Karpas-422 (cell line): ENCODE results near the gene REXO5. TPM values are rescaled to one million over a fixed set of nuclear protein-coding genes. Genes with fewer than 3 reads are reported as not detected.

Experiments used
- DNase-seq: peaks from one replicate; pipeline ENCODE4 v3.0.0-alpha.2; 2015
- H2AFZ ChIP-seq: fragments of 200-600 bp; sonication (generic); 2 replicates; pipeline ENCODE4 v1.6.1; 2014; ENCODE audit warnings: antibody characterized with exemption, low read length, mixed read lengths
- H3K27ac ChIP-seq: fragments of 200-600 bp; sonication (generic); 2 replicates; pipeline ENCODE4 v1.5.1; 2014; ENCODE audit warnings: mild to moderate bottlenecking, low read length, moderate library complexity
- H3K27me3 ChIP-seq: fragments of 200-600 bp; sonication (generic); 2 replicates; pipeline ENCODE4 v1.6.1; 2014; ENCODE audit warnings: low read length, mixed read lengths
- H3K36me3 ChIP-seq: fragments of 200-600 bp; sonication (generic); 2 replicates; pipeline ENCODE4 v1.6.1; 2014; ENCODE audit warnings: low read length, mixed read lengths; ENCODE audit not compliant: insufficient read depth
- H3K4me1 ChIP-seq: fragments of 200-600 bp; sonication (generic); 2 replicates; pipeline ENCODE4 v1.6.1; 2014; ENCODE audit warnings: mild to moderate bottlenecking, low read length, mixed read lengths
- H3K4me2 ChIP-seq: fragments of 200-600 bp; sonication (generic); 2 replicates; pipeline ENCODE4 v1.6.1; 2014; ENCODE audit warnings: low read length, low read depth, mild to moderate bottlenecking; ENCODE audit not compliant: poor library complexity, severe bottlenecking
- H3K4me3 ChIP-seq: fragments of 200-600 bp; sonication (generic); 2 replicates; pipeline ENCODE4 v1.5.1; 2014; ENCODE audit warnings: mild to moderate bottlenecking, antibody characterized with exemption, low read length, mixed read lengths
- H3K79me2 ChIP-seq: fragments of 200-600 bp; sonication (generic); 2 replicates; pipeline ENCODE4 v1.6.1; 2014; ENCODE audit warnings: mild to moderate bottlenecking, low read length, mixed read lengths
- H3K9ac ChIP-seq: fragments of 200-600 bp; sonication (generic); 2 replicates; pipeline ENCODE4 v1.6.0; 2014; ENCODE audit warnings: low read length
- H3K9me2 ChIP-seq: fragments of 200-600 bp; sonication (generic), shearing (Covaris generic); replicated peaks from 2 replicates; pipeline ENCODE4 v1.6.0; 2014; ENCODE audit warnings: mild to moderate bottlenecking, low read length, moderate library complexity; ENCODE audit not compliant: insufficient read depth
- H3K9me3 ChIP-seq: fragments of 300-700, 200-600 bp; sonication (generic); 2 replicates; pipeline ENCODE4 v1.6.1; 2014; ENCODE audit warnings: low read length, mixed read lengths
- H4K20me1 ChIP-seq: fragments of 200-600 bp; sonication (generic); 2 replicates; pipeline ENCODE4 v1.6.1; 2014; ENCODE audit warnings: mild to moderate bottlenecking, antibody characterized with exemption, low read length, low read depth; ENCODE audit not compliant: insufficient read depth
- total RNA-seq: library from RNA; depleted of rRNA; stranded (reverse); fragments of >200 nt; shearing (Covaris generic); gene quantifications from 2 replicates; pipeline ENCODE4 v1.2.3, GENCODE V29; 2014; ENCODE audit warnings: low replicate concordance

The REXO5 gene
- total RNA-seq, 1 experiment from 2014 or later, result 13.9 TPM

DNA sequence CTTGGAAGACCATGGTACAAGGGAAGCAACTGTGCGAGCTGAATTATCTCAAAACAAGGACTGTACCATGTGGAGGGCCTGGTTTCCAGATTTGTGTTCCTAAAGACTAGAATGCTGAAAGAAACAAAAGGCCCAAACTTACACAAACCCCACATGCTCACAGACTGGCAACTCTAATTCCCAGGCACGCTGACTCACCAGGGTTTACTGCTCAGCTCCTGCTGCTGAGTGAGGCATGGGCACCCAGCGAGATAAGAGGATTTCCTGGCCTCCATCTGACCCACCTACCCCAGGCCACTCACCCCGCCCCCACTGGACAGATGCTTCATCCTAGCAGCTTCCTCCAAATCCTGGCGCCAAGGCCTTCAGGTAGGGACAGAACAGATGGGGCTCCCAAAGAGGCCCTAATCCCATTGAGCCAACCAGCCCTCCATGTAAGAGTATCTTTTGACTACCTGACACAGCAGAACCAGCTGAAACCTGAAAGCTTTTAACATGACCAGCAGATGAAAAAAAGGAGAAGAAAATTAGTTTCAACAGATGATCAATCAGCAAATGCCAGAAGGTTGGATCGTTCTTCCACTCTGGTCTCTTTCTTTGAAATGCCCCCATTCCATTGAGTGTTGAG, 59.9 kb downstream of the REXO5 start:
- Histone ChIP-seq H3K4me1 (0 out of 2 replicates have a peak, but pooled peaks cover 2% of the 10 kb centered on the region), H3K9me3 (no peaks in the 10 kb centered on the region), H3K9me2 (no peaks in the 10 kb centered on the region), H3K79me2 (peaks cover 83% of the 10 kb centered on the region), H2AFZ (no peak overlapping the region), H3K27ac (no peak overlapping the region), H3K9ac (no peak overlapping the region), H3K27me3 (no peaks in the 10 kb centered on the region), H3K4me3 (no peak overlapping the region), H3K36me3 (no peaks in the 10 kb centered on the region), H3K4me2 (no peak overlapping the region), H4K20me1 (no peaks in the 10 kb centered on the region)
- DNase-seq, result no peak

- Histone ChIP-seq H3K27ac (no peak overlapping the region), H3K4me1 (0 out of 2 replicates have a peak, but pooled peaks cover 2% of the 10 kb centered on the region), H3K27me3 (no peaks in the 10 kb centered on the region), H4K20me1 (no peaks in the 10 kb centered on the region), H3K4me3 (no peak overlapping the region), H3K4me2 (no peak overlapping the region), H3K9ac (no peak overlapping the region), H2AFZ (no peak overlapping the region), H3K36me3 (no peaks in the 10 kb centered on the region), H3K79me2 (peaks cover 85% of the 10 kb centered on the region), H3K9me2 (no peaks in the 10 kb centered on the region), H3K9me3 (no peaks in the 10 kb centered on the region)
- no peak for DNase-seq
These were observed 60.5 kb downstream of the REXO5 start for GRCh38 chr16:20866801-20867200.

- no peaks in the 10 kb centered on the region for H4K20me1 ChIP-seq
- H3K4me2 ChIP-seq, result no peak overlapping the region
These were observed 61.3 kb downstream of the REXO5 start for GRCh38 chr16:20867585-20867984.

GRCh38 chr16:20868890-20869289, 62.6 kb downstream of the REXO5 start:
- 0 out of 2 replicates have a peak, but pooled peaks cover 6% of the 10 kb centered on the region for H4K20me1 ChIP-seq
- H3K4me2 ChIP-seq, result no peak overlapping the region

More at GRCh38 chr16:20867585-20867984, 61.3 kb downstream of the REXO5 start:
- Histone ChIP-seq H3K9ac (no peak overlapping the region), H3K27me3 (no peaks in the 10 kb centered on the region), H3K4me3 (no peak overlapping the region), H3K9me3 (no peaks in the 10 kb centered on the region), H2AFZ (no peak overlapping the region), H3K4me1 (0 out of 2 replicates have a peak, but pooled peaks cover 2% of the 10 kb centered on the region), H3K79me2 (peaks cover 87% of the 10 kb centered on the region), H3K36me3 (no peaks in the 10 kb centered on the region), H3K27ac (no peak overlapping the region), H3K9me2 (no peaks in the 10 kb centered on the region)
- no peak for DNase-seq

GRCh38 chr16:20870122-20870820, 63.9 kb downstream of the REXO5 start:
- H3K9ac ChIP-seq, result no peak overlapping the region
- no peaks in the 10 kb centered on the region for H3K36me3 ChIP-seq
- H3K4me3 ChIP-seq, result no peak overlapping the region
- DNase-seq, result no peak
- no peak overlapping the region for H3K27ac ChIP-seq
- H4K20me1 ChIP-seq, result 0 out of 2 replicates have a peak, but pooled peaks cover 11% of the 10 kb centered on the region
- H3K9me3 ChIP-seq, result no peaks in the 10 kb centered on the region
- peaks cover 83% of the 10 kb centered on the region for H3K79me2 ChIP-seq
- H3K4me2 ChIP-seq, result no peak overlapping the region
- no peaks in the 10 kb centered on the region for H3K9me2 ChIP-seq
- no peak overlapping the region for H2AFZ ChIP-seq
- H3K27me3 ChIP-seq, result no peaks in the 10 kb centered on the region
- peaks cover 15% of the 10 kb centered on the region for H3K4me1 ChIP-seq

More at GRCh38 chr16:20868890-20869289, 62.6 kb downstream of the REXO5 start:
- no peak for DNase-seq
- H3K27ac ChIP-seq, result no peak overlapping the region
- H3K36me3 ChIP-seq, result no peaks in the 10 kb centered on the region
- peaks cover 4% of the 10 kb centered on the region for H3K4me1 ChIP-seq
- no peaks in the 10 kb centered on the region for H3K27me3 ChIP-seq
- H2AFZ ChIP-seq, result no peak overlapping the region
- H3K4me3 ChIP-seq, result no peak overlapping the region
- H3K79me2 ChIP-seq, result peaks cover 83% of the 10 kb centered on the region
- no peaks in the 10 kb centered on the region for H3K9me2 ChIP-seq
- H3K9ac ChIP-seq, result no peak overlapping the region
- no peaks in the 10 kb centered on the region for H3K9me3 ChIP-seq

- no peak overlapping the region for H3K4me2 ChIP-seq
- no peak overlapping the region for H3K27ac ChIP-seq
- no peak overlapping the region for H3K4me3 ChIP-seq
- no peak overlapping the region for H3K9ac ChIP-seq
- H4K20me1 ChIP-seq, result 0 out of 2 replicates have a peak, but pooled peaks cover 11% of the 10 kb centered on the region
- H2AFZ ChIP-seq, result no peak overlapping the region
- peaks cover 77% of the 10 kb centered on the region for H3K79me2 ChIP-seq
- no peaks in the 10 kb centered on the region for H3K36me3 ChIP-seq
- no peak for DNase-seq
- peaks cover 19% of the 10 kb centered on the region for H3K4me1 ChIP-seq
- no peaks in the 10 kb centered on the region for H3K27me3 ChIP-seq
- no peaks in the 10 kb centered on the region for H3K9me3 ChIP-seq
- H3K9me2 ChIP-seq, result no peaks in the 10 kb centered on the region
These were observed 64.9 kb downstream of the REXO5 start for GRCh38 chr16:20871258-20871657.

GRCh38 chr16:20871941-20872815, 65.9 kb downstream of the REXO5 start:
- DNase-seq, result no peak
- H3K79me2 ChIP-seq, result peaks cover 77% of the 10 kb centered on the region
- H2AFZ ChIP-seq, result no peak overlapping the region
- H3K9ac ChIP-seq, result no peak overlapping the region
- no peaks in the 10 kb centered on the region for H3K9me2 ChIP-seq
- no peaks in the 10 kb centered on the region for H3K9me3 ChIP-seq
- no peak overlapping the region for H3K4me2 ChIP-seq
- H3K4me3 ChIP-seq, result no peak overlapping the region
- no peaks in the 10 kb centered on the region for H3K27me3 ChIP-seq
- no peak overlapping the region for H3K27ac ChIP-seq
- H3K36me3 ChIP-seq, result no peaks in the 10 kb centered on the region
- 0 out of 2 replicates have a peak, but pooled peaks cover 11% of the 10 kb centered on the region for H4K20me1 ChIP-seq
- H3K4me1 ChIP-seq, result peaks cover 19% of the 10 kb centered on the region

DNA sequence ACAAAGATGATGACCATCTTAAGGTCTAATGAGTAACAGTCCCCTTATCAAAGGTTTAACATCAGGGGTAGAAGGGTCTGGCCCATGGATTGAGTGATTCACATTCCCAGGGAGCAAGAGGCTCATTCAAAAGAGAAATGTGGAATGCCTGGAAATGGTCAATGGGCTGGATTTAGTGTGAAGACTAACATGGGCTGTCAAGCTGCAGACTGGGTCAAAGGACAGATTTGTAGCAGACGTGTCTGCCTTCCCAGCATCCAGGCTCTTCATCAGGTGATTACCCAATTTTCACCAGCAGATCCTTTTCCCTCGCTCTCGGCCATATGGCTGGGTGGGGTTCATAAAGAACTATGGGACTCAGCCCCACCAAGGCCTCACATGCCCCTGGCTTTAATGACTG, 67.0 kb downstream of the REXO5 start:
- DNase-seq, result no peak
- H4K20me1 ChIP-seq, result 0 out of 2 replicates have a peak, but pooled peaks cover 11% of the 10 kb centered on the region
- H3K79me2 ChIP-seq, result peaks cover 74% of the 10 kb centered on the region
- H3K4me2 ChIP-seq, result no peak overlapping the region
- H3K36me3 ChIP-seq, result no peaks in the 10 kb centered on the region
- no peak overlapping the region for H3K9ac ChIP-seq
- H3K4me1 ChIP-seq, result peaks cover 19% of the 10 kb centered on the region
- H3K9me3 ChIP-seq, result no peaks in the 10 kb centered on the region
- no peaks in the 10 kb centered on the region for H3K27me3 ChIP-seq
- no peak overlapping the region for H3K27ac ChIP-seq
- H3K9me2 ChIP-seq, result no peaks in the 10 kb centered on the region
- H3K4me3 ChIP-seq, result no peak overlapping the region
- H2AFZ ChIP-seq, result no peak overlapping the region
